ENCODE data around the gene LEKR1. TPM values are rescaled to one million over a fixed set of nuclear protein-coding genes. Genes with fewer than 3 reads are reported as not detected.

LEKR1 gene
- total RNA-seq, 1 donor from 2014 or later: under 0.01 TPM

- DNase-seq (ENCODE audit: low read depth): no peak
- TF ChIP-seq CTCF (IDR thresholded peaks at IDR 0.05; ENCODE audit: insufficient read depth, low read length, severe bottlenecking): no peak
- Histone ChIP-seq H3K4me3 (ENCODE audit: low read depth, low read length) (no peak overlapping the region), H3K36me3 (ENCODE audit: control insufficient read depth, insufficient read depth, low read length) (no peaks in the 10 kb centered on the region), H3K27me3 (ENCODE audit: control insufficient read depth, insufficient read depth, low read length) (no peaks in the 10 kb centered on the region)
- FAIRE-seq: no peak
Observed at GRCh38 chr3:157077565-157077991, 251.4 kb downstream of the LEKR1 start.

- FAIRE-seq (no peak), DNase-seq (ENCODE audit: low read depth) (no peak)
- H3K27me3 ChIP-seq (ENCODE audit: control insufficient read depth, insufficient read depth, low read length): no peaks in the 10 kb centered on the region
- H3K36me3 ChIP-seq (ENCODE audit: control insufficient read depth, insufficient read depth, low read length): no peaks in the 10 kb centered on the region
- no peak for TF ChIP-seq CTCF (IDR thresholded peaks at IDR 0.05; ENCODE audit: insufficient read depth, low read length, severe bottlenecking)
- no peak overlapping the region for H3K4me3 ChIP-seq (ENCODE audit: low read depth, low read length)
Observed at GRCh38 chr3:157078131-157078810, 252.1 kb downstream of the LEKR1 start.

- TF ChIP-seq CTCF (IDR thresholded peaks at IDR 0.05; ENCODE audit: insufficient read depth, low read length, severe bottlenecking): no peak
- Histone ChIP-seq H3K27me3 (ENCODE audit: control insufficient read depth, insufficient read depth, low read length) (no peaks in the 10 kb centered on the region), H3K4me3 (ENCODE audit: low read depth, low read length) (no peak overlapping the region), H3K36me3 (ENCODE audit: control insufficient read depth, insufficient read depth, low read length) (no peaks in the 10 kb centered on the region)
- no peak for FAIRE-seq
- no peak for DNase-seq (ENCODE audit: low read depth)
Observed at GRCh38 chr3:157078811-157079185, 252.6 kb downstream of the LEKR1 start.

GRCh38 chr3:157079676-157080369 lies 253.7 kb downstream of the LEKR1 start:
- no peak for TF ChIP-seq CTCF (IDR thresholded peaks at IDR 0.05; ENCODE audit: insufficient read depth, low read length, severe bottlenecking)
- no peaks in the 10 kb centered on the region for H3K27me3 ChIP-seq (ENCODE audit: control insufficient read depth, insufficient read depth, low read length)
- FAIRE-seq: no peak
- H3K4me3 ChIP-seq (ENCODE audit: low read depth, low read length): no peak overlapping the region
- no peak for DNase-seq (ENCODE audit: low read depth)
- H3K36me3 ChIP-seq (ENCODE audit: control insufficient read depth, insufficient read depth, low read length): no peaks in the 10 kb centered on the region

GRCh38 chr3:157081626-157082210 lies 255.6 kb downstream of the LEKR1 start:
- Histone ChIP-seq H3K36me3 (ENCODE audit: control insufficient read depth, insufficient read depth, low read length) (no peaks in the 10 kb centered on the region), H3K27me3 (ENCODE audit: control insufficient read depth, insufficient read depth, low read length) (no peaks in the 10 kb centered on the region), H3K4me3 (ENCODE audit: low read depth, low read length) (no peak overlapping the region)
- no peak for FAIRE-seq
- TF ChIP-seq CTCF (IDR thresholded peaks at IDR 0.05; ENCODE audit: insufficient read depth, low read length, severe bottlenecking): peak; percentile 99
- peak; percentile 97 for DNase-seq (ENCODE audit: low read depth)
